Activated CD8-positive, alpha-beta T cell treated with anti-CD3 and anti-CD28 coated beads for 36 hours (primary cell): ENCODE measurements around the gene ZP4. TPM values are rescaled to one million over a fixed set of nuclear protein-coding genes. Genes with fewer than 3 reads are reported as not detected.

Experiments
- ATAC-seq: fragments of 200-7000 bp; cut with Tn5 transposase; one replicate; pipeline ENCODE4 v1.10.0; 2021; ENCODE audit warnings: mild to moderate bottlenecking, moderate library complexity
- CTCF ChIA-PET: fragments of 350-600 bp; sonication (Branson Sonifier 250); formaldehyde crosslinking; loops from one replicate; lab custom pipeline; 2021; ENCODE audit warnings: antibody characterized with exemption; lab: Charles Lee
- POLR2A ChIA-PET: fragments of 350-600 bp; sonication (Branson Sonifier 250); formaldehyde crosslinking; loops from one replicate; lab custom pipeline; 2021; ENCODE audit warnings: antibody characterized with exemption; lab: Charles Lee
- DNase-seq: peaks from one replicate; pipeline ENCODE4 v3.0.0-alpha.2; 2020
- H3K27ac Mint-ChIP-seq: one replicate; pipeline ENCODE4 v1.8.0; 2021; ENCODE audit warnings: mild to moderate bottlenecking, mixed read lengths
- H3K27me3 Mint-ChIP-seq: one replicate; pipeline ENCODE4 v1.8.0; 2021; ENCODE audit warnings: mixed read lengths
- H3K36me3 Mint-ChIP-seq: one replicate; pipeline ENCODE4 v1.8.0; 2021; ENCODE audit warnings: low read depth, mixed read lengths
- H3K4me1 Mint-ChIP-seq: one replicate; pipeline ENCODE4 v1.8.0; 2021; ENCODE audit warnings: low read depth, mixed read lengths
- H3K4me3 Mint-ChIP-seq: one replicate; pipeline ENCODE4 v1.8.0; 2021; ENCODE audit warnings: mild to moderate bottlenecking, moderate library complexity, mixed read lengths
- H3K9me3 Mint-ChIP-seq: one replicate; pipeline ENCODE4 v1.8.0; 2021; ENCODE audit warnings: mixed read lengths
- CTCF ChIP-seq: fragments of 200-600 bp; IDR thresholded peaks from one replicate; pipeline ENCODE4 v1.8.0; 2022; ENCODE audit warnings: antibody characterized with exemption, mild to moderate bottlenecking
- intact Hi-C: fragments of 100-400 bp; cut with micrococcal nuclease; formaldehyde crosslinking; loops from one replicate; pipeline ENCODE4 v1.10.0; 2022
- total RNA-seq, 2 experiments: library from RNA; stranded (reverse); gene quantifications; one replicate each; pipeline ENCODE4 v1.2.3, GENCODE V29; 2021

The ZP4 gene
- total RNA-seq, 2 experiments from 2014 or later = not detected

- ChIA-PET CTCF (interaction anchor here (1.4 kb wide), 1 partner anchor 28 kb away, joined by 3 read pairs; no protein-coding TSS in a partner anchor), POLR2A (no interaction called here)
- no peaks in the 10 kb centered on the region for H3K9me3 Mint-ChIP-seq
- intact Hi-C loops = no loop called here
- no peaks in the 10 kb centered on the region for H3K4me1 Mint-ChIP-seq
- no peak for ATAC-seq
- H3K36me3 Mint-ChIP-seq = no peaks in the 10 kb centered on the region
- H3K4me3 Mint-ChIP-seq = no peak overlapping the region
- H3K27me3 Mint-ChIP-seq = no peaks in the 10 kb centered on the region
- no peak overlapping the region for H3K27ac Mint-ChIP-seq
- DNase-seq = no peak
- TF ChIP-seq CTCF = no peak
Measured at GRCh38 chr1:237891979-237892378, 1.3 kb upstream of the ZP4 start.

GRCh38 chr1:237891266-237891665 lies 544 bp upstream of the ZP4 start:
- no peak overlapping the region for H3K4me3 Mint-ChIP-seq
- intact Hi-C loops = no loop called here
- ATAC-seq (no peak), DNase-seq (no peak)
- H3K4me1 Mint-ChIP-seq = no peaks in the 10 kb centered on the region
- TF ChIP-seq CTCF = no peak
- no peaks in the 10 kb centered on the region for H3K9me3 Mint-ChIP-seq
- CTCF ChIA-PET = interaction anchor here (1.4 kb wide), 1 partner anchor 27 kb away, joined by 3 read pairs; no protein-coding TSS in a partner anchor
- H3K27me3 Mint-ChIP-seq = no peaks in the 10 kb centered on the region
- POLR2A ChIA-PET = no interaction called here
- H3K36me3 Mint-ChIP-seq = no peaks in the 10 kb centered on the region
- H3K27ac Mint-ChIP-seq = no peak overlapping the region

DNA sequence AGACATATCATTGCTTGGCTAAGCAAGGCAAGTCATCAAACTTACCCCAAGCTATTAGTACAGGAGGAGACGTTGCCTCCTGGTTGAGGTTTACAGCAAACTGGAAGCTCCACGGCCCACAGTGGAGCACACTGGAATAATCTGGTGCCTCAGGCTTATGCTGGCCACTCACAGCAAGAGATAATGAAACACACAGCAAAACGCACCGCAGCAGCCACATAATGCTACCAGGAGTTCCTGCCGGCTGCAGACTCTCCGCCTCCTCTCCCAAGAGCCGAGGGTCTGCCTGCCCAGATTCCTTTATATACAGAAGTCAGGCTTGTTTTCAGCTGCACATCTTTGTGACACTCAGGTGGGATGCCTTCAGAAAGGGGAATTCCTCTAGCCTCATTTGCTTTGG lies 306 bp downstream of the ZP4 start:
- ATAC-seq (no peak), DNase-seq (no peak)
- TF ChIP-seq CTCF = no peak
- H3K27me3 Mint-ChIP-seq = no peaks in the 10 kb centered on the region
- no peak overlapping the region for H3K4me3 Mint-ChIP-seq
- no peaks in the 10 kb centered on the region for H3K4me1 Mint-ChIP-seq
- ChIA-PET POLR2A (no interaction called here), CTCF (no interaction called here)
- H3K9me3 Mint-ChIP-seq = no peaks in the 10 kb centered on the region
- no peak overlapping the region for H3K27ac Mint-ChIP-seq
- intact Hi-C loops = no loop called here
- H3K36me3 Mint-ChIP-seq = no peaks in the 10 kb centered on the region

- intact Hi-C loops = no loop called here
- TF ChIP-seq CTCF = no peak
- no peaks in the 10 kb centered on the region for H3K36me3 Mint-ChIP-seq
- H3K27ac Mint-ChIP-seq = no peak overlapping the region
- DNase-seq = no peak
- no peak for ATAC-seq
- ChIA-PET POLR2A (no interaction called here), CTCF (no interaction called here)
- no peak overlapping the region for H3K4me3 Mint-ChIP-seq
- H3K4me1 Mint-ChIP-seq = no peaks in the 10 kb centered on the region
- no peaks in the 10 kb centered on the region for H3K9me3 Mint-ChIP-seq
- H3K27me3 Mint-ChIP-seq = no peaks in the 10 kb centered on the region
Measured at GRCh38 chr1:237888143-237888542, 2.6 kb downstream of the ZP4 start.

- CTCF ChIA-PET = no interaction called here
- Mint-ChIP-seq H3K9me3 (no peaks in the 10 kb centered on the region), H3K4me3 (no peak overlapping the region), H3K27ac (no peak overlapping the region), H3K27me3 (no peaks in the 10 kb centered on the region), H3K4me1 (no peaks in the 10 kb centered on the region), H3K36me3 (no peaks in the 10 kb centered on the region)
- POLR2A ChIA-PET = no interaction called here
- no peak for TF ChIP-seq CTCF
- intact Hi-C loops = no loop called here
- no peak for DNase-seq
- no peak for ATAC-seq
Measured at GRCh38 chr1:237887542-237887941, 3.2 kb downstream of the ZP4 start.
